Hepatic stellate cell (primary cell): ENCODE measurements around the gene CEMP1.

Source experiments
- DNase-seq: peaks from one replicate; pipeline ENCODE4 v3.0.0; 2011; ENCODE audit warnings: low spot score

CEMP1 gene

DNA sequence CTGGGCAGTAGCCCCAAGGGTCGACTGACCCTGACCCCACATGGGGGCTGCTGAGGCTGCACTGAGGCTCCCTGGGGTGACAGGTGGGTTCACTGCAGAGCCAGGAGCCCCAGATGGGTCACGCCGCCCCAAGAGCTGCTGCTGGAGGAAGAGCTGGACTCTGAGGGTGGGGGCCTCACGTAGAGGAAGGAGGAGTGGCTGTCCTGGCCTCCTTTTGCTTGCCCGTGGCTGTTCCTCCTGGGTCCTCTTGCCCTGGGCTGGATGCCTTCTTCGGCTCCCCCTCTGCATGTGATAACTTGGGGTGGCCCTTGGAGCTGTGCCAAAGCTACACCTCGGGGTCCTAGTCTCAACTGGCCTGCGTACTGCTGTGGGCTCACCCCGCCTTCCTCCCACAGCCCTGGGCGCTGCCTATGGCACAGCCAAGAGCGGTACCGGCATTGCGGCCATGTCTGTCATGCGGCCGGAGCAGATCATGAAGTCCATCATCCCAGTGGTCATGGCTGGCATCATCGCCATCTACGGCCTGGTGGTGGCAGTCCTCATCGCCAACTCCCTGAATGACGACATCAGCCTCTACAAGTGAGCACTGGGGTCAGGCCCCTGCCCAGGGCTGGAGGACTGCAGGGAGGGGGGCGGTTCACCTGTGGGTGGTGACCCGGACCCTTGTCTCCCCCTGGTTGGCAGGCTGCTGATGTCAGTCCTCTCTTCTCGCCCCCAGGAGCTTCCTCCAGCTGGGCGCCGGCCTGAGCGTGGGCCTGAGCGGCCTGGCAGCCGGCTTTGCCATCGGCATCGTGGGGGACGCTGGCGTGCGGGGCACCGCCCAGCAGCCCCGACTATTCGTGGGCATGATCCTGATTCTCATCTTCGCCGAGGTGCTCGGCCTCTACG lies 12.1 kb downstream of the CEMP1 start:
- no peak for DNase-seq

DNA sequence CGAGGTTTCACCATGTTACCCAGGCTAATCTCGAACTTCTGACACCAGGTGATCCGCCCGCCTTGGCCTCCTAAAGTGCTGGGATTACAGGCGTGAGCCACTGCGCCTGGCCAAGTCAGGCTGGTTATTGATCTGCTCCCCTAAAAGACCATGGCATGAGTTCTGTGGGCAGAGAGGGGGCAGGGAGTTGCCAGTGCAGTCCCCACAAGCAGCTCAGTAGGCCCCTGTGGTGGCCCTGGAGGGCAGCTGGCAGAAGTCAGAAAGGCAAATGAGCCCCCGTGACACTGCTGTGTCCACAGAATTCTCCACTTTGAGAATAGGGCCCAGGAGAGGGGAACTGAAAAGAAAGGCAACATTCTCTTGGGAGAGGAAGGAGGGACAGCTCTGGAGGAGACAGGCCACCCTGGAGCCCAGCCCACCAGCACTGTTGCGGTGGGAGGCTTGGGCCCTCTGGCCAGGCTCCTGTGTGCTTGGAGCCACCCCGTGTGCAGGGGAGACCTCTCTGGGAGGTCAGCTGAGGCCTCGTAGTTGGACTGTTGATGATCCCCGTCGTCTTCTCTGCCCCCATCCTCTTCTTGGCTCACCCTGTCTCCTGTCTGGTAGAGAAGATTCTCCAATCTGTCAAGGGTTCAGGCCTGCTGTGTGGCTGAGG lies 13.1 kb downstream of the CEMP1 start:
- DNase-seq, result no peak

DNA sequence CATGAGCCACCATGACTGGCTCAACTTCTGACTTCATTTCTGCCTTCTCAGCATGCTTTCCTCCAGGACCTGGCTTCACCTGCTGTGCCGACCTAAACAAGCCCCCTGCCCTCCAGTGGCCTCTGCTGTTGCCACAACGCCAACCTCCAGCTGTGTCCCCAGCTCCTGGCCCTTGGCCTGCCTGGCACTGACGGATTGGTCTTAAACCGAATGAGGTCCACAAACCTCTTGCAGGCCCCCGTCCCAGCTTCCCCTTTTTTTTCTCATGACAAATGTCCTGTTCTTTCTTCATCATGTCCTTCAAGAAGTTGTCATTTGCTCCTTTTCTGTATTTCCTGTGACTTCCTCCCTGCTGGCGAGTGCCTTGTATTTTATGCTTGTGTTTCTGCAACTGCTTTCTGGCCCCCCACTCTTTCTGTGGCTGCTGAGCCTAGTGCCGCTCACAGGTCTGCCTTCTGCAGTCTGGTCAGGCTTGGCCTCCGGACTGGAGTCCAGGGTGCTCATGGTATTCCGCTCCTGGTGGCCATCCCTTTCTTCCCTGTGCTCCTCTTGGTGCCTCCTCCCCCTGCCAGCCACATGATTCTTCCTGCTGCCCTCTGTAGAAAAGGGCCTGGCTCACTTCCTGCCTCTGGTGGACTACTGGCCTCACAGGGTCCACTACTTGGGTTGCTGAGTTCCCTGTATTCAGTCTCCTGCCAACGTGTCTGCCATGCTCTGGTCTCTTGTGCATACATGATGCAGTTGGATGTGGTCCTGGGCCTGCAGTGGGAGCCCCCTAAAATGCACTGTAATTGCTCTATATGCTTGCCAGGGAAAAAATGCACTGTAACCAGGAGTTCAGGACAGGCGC lies 14.6 kb downstream of the CEMP1 start:
- peak; percentile 61 for DNase-seq

DNA sequence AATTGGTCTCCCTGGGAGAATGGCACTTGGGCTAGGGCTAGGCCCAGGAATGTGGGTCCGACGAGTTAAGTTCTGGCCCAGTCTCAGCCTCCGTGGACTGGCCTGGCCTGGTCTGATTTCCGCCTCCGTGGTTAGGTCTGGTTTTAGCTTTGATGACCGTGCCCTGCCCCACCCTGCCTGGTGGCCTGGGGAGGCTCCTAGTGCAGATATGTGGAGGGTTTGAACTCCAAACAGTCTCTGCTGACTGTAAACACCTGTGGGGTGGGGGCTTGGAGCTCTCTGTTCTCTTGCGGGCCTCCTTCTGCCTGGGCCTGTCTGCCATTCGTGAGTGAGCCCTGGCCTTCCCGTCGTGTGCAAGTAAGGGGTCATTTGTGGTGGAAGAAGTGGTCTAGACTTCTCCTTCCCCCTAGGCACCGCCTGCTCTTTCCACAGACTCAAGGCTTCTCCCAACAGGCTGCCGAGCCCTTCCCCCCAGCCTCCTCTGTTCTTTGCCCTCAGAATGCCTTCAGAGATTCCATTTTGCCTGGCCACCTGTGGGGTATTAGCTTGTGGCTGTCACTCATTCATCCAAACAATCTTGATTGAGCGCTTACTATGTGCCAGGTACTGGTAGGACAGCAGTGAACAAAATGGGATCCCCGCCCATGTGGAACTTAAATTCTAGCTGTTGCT lies 15.9 kb downstream of the CEMP1 start:
- peak; percentile 48 for DNase-seq

DNA sequence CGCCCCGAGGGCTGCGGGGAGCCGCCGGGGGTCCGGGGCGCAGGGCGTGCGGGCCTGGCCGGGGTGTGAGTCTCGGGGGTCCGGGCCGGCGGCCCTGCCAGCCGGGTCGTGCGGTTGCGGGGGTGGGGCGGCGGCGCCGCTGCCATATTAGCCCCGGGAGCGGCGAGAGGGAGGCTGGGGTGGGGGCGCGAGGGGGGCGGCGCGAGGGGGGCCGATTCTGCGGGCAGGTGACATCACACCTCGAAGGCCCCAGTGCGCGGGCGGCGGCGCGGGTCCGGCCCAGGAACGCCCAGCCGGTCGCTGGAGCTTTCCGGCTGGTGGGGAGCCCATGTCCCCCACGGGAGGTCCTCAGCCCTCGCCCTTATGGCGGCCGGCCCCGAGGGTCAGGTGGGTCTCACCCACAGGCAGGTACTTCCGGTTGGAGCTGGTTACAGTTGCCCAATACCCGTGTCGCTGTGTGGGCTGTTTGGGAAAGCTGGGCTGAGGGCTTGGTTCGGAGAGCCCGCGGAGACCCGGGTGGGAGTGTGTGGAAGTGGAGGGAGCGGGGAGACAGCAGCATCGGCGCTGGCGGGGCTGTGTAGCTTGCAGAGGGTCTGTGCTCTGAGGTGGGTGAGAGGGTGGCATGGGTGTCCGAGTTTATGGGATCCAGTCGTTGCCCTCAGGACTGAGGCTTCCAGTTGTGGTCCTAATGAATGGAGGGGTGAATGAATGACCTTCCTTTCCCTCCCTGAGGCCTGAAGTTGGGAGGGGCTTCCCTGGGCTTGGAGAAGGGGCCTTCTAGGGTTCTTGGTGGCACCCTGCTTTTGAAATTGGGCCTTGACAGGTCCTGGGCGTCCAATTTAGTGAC lies 16.7 kb downstream of the CEMP1 start:
- no peak for DNase-seq

DNA sequence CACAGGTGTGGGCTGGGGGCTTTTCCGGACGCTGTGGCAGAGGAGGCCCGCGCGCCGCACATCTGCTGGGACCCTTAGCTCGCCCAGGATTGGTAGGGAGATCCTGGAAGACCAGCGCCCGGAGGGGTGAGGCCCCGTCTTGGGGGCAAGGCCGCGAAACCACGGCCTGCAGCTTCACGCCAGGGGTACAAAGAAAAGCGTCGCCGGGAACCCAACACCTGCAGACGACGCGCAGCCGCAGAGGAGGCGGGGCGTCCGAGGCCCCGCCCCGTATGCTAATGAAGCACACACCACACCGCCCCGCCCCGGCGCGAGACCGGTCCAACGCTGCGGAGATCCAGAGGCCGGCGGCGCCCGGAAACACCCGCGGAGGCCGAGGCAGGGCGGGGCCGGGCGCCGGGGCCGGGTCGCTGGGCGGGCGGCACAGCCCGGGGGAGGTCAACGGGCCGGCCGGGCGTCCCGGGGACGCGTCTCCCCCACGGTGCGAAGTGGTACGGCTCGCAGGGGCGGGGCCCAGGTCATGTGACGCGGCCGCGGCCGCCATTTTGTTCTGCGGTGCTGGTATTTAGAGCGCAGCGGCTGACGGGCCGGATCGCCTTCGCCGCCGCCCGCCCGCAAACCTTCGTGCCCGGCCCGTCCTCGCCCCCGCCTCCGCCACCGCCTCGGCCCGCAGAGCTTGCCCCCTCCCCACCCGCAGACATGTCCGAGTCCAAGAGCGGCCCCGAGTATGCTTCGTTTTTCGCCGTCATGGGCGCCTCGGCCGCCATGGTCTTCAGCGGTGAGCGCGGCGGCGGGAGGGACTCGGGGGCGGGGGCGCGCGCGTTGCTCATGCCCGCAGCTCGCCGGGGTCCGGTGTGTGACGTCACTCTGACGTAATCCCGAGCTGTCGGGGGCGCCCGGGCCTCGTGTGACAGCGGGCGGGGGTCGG lies 17.5 kb downstream of the CEMP1 start, which contains the start of gene ATP6V0C:
Gene ATP6V0C, plus strand, starts transcription at position 548 of the 928 bp plus-strand sequence. Its CDS starts 152 bp downstream, at position 700.
- peak; percentile 91 for DNase-seq

DNA sequence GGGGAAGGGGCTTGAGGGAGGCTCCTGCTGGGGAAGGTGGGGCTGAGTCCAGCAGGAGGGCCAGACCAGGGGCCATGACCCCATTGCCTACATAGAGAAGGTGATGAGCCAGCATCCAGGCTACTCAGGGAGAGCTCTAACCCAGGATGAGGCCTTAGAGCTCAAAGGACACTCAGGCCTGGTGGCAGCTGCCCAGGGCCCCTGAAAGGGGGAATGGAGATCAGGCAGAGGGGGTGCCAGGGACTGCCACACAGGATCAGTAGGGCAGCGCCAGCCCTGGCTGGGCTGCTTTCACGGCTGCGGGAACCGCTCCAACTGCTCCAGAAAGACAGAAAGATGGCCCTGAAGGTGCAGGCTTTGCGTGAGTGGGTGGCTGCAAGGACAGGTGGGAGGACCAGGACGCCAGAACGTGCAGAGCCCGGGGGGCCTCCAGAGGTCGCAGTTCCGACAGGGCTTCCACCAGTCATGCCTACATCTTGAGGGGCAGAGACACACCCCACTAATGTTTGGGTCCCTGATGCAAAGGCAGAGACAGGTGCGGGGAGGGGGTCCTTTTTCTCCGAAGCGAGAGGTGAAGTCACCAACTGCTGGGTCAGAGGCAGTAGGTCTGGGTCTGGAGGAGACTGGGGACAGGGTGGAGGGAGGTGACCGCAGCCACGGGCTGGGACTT lies 18.3 kb downstream of the CEMP1 start:
- no peak for DNase-seq

DNA sequence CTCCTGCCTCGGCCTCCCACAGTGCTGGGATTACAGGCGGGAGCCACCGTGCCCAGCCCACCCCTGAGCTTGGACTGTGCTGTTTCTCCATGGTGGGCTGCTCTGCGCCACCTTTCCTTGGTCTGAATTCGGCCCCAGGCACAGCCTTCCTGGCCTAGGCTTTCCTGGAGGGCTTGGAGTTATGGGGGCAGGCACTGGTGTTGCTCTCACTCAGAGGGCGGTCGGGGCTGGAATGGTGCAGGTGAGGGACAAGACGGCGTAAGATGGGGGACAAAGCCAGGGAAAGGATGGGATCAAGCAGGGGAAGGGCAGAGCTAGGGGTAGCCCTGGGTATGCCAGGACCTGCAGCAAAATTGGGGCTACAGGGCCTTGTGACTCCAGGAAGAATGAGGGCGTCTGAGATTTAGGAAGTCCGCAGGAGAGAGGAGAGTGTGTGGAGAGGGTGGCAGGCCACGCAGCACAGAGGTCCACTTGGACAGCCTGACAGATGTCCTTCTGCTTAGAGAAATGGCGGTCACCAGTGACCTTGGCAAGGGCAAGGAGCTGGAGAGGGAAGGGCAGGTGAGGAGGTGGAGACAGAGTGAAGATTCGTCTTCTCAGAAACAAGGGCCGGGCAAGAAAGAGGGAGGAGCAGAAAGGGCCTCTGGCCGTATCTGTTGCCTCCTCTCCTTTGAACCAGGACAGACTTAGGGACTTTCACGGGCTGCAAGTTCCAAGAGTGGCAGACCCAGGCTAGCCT lies 19.0 kb downstream of the CEMP1 start:
- DNase-seq, result no peak

DNA sequence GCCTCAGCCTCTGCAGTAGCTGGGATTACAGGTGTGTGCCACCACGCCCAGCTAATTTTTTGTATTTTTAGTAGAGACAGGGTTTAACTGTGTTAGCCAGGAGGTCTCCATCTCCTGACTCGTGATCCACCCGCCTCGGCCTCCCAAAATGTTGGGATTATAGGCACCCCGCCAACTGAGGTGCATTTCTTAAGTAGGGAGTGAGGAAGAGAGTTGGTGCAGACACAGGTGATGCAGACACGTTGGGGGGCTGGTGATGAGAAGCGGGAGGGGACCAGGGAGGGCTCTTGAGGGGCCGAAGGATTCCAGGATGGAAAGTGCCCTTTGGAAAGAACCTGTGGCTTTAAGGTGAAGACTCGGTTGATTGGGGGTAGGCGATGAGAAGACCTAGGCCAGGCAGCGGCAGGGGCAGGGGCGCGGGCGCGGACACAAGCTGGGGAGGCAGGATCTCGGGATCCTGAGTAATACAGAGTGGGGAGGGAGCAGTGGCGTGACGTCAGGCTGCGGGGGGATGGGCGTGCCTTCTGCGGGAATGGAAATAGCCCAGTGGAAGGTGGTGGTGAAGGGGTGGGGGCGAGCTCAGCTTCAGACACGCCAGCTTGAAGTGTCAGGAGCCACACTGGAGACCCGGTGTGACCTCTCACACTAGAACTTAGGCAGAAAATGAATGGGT lies 19.9 kb downstream of the CEMP1 start:
- peak; percentile 83 for DNase-seq

DNA sequence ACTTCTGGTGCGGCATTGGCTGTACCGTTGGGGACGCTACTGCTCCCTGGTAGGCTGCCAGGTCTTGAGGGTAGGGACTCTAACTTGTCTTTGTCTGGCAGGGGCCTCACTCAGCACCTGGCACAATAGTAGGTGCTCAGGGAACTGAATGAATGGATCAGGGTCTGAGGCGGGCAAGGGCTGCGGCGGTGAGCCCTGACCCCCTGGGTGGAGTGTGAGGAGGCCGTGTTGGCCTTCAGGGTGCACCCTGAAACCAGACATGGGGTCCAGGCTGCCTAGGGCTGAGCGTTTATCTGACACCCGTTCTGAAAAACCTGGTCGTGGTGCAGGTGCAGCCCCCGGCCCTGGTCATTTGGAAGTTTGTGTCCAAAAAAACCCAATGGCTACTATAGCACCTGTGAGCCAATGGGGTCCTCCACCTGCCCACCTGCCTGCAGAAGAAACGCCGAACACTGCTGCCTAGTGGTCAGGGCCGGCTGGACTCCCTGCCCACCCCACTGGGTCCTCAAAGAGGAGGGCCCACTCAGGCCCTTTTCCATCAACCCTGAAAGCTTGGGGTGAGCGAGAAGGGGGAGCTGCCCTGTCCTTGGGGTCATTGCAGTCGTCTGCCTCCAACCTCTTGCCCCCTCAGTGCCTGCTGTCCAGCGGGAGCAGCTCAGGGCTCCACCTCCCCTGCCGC lies 22.3 kb downstream of the CEMP1 start:
- no peak for DNase-seq

DNA sequence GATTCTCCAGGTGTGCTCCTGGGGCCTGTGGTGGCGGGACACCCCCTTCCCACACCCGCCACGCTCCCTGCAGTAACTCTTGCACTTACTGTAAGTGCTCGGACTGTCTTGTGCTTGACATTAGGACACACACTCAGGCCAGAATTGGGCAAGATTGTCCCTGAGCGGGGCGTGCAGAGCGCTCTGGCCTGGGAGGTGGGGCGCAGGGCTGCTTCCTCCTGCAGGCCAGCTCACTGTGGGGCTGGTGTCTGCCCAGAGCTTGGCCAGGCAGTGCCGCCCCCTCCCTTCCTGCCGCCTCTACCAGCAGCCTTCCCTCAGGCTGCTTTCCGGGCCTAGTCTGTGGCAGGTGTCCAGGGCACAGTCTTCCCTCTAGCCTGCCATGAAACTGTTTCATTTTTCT lies 23.5 kb downstream of the CEMP1 start:
- DNase-seq, result no peak

DNA sequence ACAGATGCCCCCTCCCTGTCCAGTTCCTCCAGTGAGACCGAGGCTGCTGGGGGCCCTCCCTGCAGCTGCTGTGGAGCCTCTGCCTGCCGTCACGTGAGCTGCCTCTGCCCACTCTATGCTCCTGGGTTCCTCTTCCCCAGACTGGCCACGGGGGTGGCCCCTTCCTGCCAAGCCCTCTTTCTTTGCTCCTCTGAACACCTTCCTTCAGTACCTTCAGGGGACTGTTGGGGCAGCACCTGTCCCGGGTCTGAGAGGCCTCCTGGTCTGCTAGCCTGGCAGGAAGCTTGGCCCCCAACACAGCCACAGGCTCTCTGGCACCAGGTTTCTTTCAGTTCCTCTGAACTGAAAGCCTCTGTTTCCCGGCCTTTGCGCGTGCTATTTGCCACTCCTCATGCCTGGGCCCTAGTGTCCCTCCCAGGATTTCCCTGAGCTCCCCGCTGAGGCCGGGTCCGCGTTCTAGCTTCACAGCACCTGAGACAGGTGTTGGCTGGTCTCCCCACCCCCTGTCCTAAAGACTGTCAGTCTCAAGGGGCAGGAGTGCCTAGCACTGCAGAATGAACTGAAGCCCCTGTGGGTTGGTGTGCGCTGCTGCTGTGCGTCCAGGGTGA lies 24.1 kb downstream of the CEMP1 start:
- DNase-seq, result no peak

DNA sequence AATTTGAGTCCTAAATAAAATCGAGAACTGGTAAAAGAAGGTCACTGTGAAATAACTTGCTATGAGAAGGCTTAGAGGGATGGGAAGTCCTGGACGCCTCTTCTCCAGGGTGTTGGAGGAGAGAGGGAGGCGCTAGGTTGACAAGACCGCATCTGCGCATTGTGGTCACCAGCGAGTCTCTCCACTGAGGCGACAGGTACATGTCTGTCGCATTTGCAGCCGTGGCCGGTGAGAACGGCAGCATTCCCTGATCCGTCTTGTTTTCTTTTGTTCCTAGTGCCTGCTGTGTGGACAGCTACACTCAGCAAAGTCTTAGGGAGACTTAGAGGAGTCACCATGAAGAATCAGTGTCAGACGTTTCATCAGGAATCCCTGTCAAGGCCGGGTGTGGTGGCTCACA lies 25.5 kb downstream of the CEMP1 start:
- DNase-seq, result no peak

DNA sequence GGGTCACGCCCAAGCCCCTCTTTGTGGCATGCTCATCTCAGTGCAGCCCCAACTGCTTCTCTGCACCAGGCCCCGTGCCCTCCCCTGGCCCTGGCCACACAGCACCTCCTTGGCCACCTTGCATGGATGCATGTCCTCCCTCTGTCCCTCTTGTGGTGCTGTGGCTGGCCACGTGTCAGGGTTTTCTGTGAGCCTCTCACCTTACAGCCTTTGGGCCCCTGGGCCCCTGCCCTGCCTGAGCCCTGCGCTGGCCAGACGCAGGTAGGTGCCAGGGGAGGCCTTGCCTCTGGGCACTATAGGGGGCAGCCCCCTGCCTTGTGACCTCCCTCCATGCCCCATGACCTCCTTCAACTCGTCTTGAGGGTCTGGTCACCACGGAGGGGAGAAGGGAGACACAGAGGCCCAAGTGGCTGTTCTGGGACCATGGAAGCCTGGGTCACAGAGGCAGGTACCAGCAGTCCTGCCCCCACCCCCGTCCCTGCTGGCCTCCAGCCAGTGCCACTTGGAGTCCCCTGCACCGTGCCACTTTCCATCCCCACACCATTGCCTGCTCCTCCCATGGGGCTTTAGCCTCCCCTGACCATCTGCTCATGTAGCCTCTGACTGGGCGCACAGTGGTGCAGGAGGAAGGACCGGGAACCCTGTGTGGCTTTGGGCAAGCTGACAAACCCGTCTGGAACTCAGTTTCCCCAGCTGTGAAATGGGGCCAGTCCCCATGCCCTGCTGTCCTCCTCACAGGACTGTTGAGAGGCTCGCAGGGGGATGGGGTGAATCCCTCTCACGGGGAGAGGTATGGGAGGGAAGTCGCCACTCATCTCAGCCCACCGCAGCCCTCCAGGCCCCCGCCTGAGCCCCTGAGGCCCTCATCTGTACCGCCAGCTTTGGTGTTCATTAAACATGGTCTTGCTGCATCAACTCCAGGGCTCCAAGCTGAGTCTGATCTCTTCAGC lies 29.0 kb downstream of the CEMP1 start:
- no peak for DNase-seq

DNA sequence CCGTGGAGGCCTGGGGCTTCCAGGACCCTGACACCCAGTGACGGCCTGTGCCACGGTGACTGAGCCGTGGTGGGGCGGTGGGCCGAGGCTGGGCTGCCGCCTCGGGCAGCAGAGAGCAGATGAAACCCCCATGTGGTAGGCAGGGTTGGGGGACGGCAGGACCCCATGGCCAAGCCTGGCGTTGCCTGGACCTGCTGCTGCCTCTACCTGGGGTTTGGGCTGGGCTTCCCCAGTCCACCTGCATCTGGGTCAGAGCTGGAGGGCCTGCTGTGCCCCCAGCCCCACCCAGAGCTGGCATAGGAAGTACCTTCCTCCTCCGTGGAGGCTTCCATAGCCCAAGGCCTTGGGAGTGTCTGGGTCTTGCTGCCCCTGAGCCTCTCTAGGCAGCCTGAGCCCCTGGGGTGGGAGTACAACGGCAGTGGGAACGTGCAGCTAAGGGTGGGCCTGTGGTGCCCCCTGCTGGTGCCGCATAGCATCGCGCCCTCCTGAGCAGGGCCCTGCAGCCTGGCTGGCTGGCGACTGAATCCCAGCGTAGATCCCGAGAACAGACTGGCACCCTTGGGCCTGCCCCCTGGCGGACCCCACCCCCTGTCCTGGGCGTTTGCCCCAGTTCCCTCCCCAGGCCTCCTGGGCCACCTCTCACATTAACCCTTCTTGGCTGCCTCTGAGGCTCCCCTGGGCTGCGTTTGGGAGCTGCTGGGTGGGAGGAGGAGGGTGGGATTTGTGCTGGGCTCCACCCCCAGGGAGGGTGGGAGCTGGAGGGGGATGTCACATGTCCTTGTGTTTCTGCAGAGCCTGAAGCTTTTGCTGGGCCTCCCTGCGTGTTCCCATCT lies 30.1 kb downstream of the CEMP1 start:
- DNase-seq, result peak; percentile 89
